ENCODE measurements around the gene TGM4.

TGM4 gene

GRCh38 chr3:44950275-44950734, 75.9 kb downstream of the TGM4 start:
- POLR2A ChIA-PET, result no interaction called here
- DNase-seq (ENCODE audit: extremely low spot score), result no peak
- CTCF ChIA-PET, result interaction anchor here (0.7 kb wide), 1 partner anchor 16 kb away, joined by 3 read pairs; no protein-coding TSS in a partner anchor
- no peak for TF ChIP-seq CTCF (IDR thresholded peaks at IDR 0.05; ENCODE audit: control extremely low read depth, extremely low read depth, low read depth, missing control alignments)

GRCh38 chr3:44952689-44953088, 78.3 kb downstream of the TGM4 start:
- no peak for DNase-seq (ENCODE audit: extremely low spot score)
- POLR2A ChIA-PET, result no interaction called here
- CTCF ChIA-PET, result no interaction called here
- TF ChIP-seq CTCF (IDR thresholded peaks at IDR 0.05; ENCODE audit: control extremely low read depth, extremely low read depth, low read depth, missing control alignments), result no peak

- POLR2A ChIA-PET, result no interaction called here
- no peak for TF ChIP-seq CTCF (IDR thresholded peaks at IDR 0.05; ENCODE audit: control extremely low read depth, extremely low read depth, low read depth, missing control alignments)
- CTCF ChIA-PET, result interaction anchor here (1.3 to 1.5 kb wide), 2 partner anchors 9 to 10 kb away, joined by 4 read pairs; no protein-coding TSS in a partner anchor
- DNase-seq (ENCODE audit: extremely low spot score), result no peak
Measured at GRCh38 chr3:44954304-44954703, 79.9 kb downstream of the TGM4 start.

GRCh38 chr3:44954962-44955361, 80.6 kb downstream of the TGM4 start:
- CTCF ChIA-PET, result interaction anchor here (1.2 to 1.5 kb wide), 4 partner anchors 9 to 42 kb away, joined by 4 read pairs; no protein-coding TSS in a partner anchor
- peak; percentile 66 for DNase-seq (ENCODE audit: extremely low spot score)
- no peak for TF ChIP-seq CTCF (IDR thresholded peaks at IDR 0.05; ENCODE audit: control extremely low read depth, extremely low read depth, low read depth, missing control alignments)
- POLR2A ChIA-PET, result no interaction called here

- TF ChIP-seq CTCF (IDR thresholded peaks at IDR 0.05; ENCODE audit: control extremely low read depth, extremely low read depth, low read depth, missing control alignments), result no peak
- no peak for DNase-seq (ENCODE audit: extremely low spot score)
- ChIA-PET CTCF (interaction anchor here (0.6 to 1.5 kb wide), 6 partner anchors 8 to 43 kb away, joined by 3 to 4 read pairs (median 4); no protein-coding TSS in a partner anchor), POLR2A (interaction anchor here (0.6 kb wide), 1 partner anchor 20 kb away, joined by 8 read pairs; the partner anchor contains the start of genes EXOSC7 and ZDHHC3)
Measured at GRCh38 chr3:44955917-44956316, 81.5 kb downstream of the TGM4 start.

- DNase-seq (ENCODE audit: extremely low spot score), result no peak
- CTCF ChIA-PET, result interaction anchor here (1.1 kb wide), 1 partner anchor 26 kb away, joined by 3 read pairs; no protein-coding TSS in a partner anchor
- no peak for TF ChIP-seq CTCF (IDR thresholded peaks at IDR 0.05; ENCODE audit: control extremely low read depth, extremely low read depth, low read depth, missing control alignments)
- POLR2A ChIA-PET, result no interaction called here
Measured at GRCh38 chr3:44957986-44958385, 83.6 kb downstream of the TGM4 start.
